Fibroblast of pulmonary artery (primary cell): ENCODE data around the gene MCRIP2.
"Not testable (repeated sequence)": the region's sequence is repeated elsewhere in the genome, so short reads cannot be mapped to it uniquely, and the experiment has no call there.

Experiments used
- DNase-seq: peaks from one replicate; pipeline ENCODE4 v3.0.0-alpha.2; 2010; ENCODE audit warnings: low read depth
- H3K4me3 ChIP-seq: replicated peaks from 2 replicates; pipeline ENCODE4 v1.5.1; 2011; ENCODE audit warnings: low read depth, mild to moderate bottlenecking, control low read depth, low read length, moderate library complexity
- CTCF ChIP-seq: IDR thresholded peaks from 2 replicates; pipeline ENCODE4 v1.5.1; 2011; ENCODE audit warnings: mild to moderate bottlenecking, control low read depth, low read length, inconsistent platforms; ENCODE audit errors: missing control alignments

MCRIP2 gene

GRCh38 chr16:595942-596735, 45.5 kb upstream of the MCRIP2 start:
- DNase-seq, result no peak
- no peak overlapping the region for H3K4me3 ChIP-seq
- TF ChIP-seq CTCF, result no peak

- no peak for TF ChIP-seq CTCF
- H3K4me3 ChIP-seq, result no peak overlapping the region
- no peak for DNase-seq
Observed at GRCh38 chr16:596736-597060, 44.9 kb upstream of the MCRIP2 start.

DNA sequence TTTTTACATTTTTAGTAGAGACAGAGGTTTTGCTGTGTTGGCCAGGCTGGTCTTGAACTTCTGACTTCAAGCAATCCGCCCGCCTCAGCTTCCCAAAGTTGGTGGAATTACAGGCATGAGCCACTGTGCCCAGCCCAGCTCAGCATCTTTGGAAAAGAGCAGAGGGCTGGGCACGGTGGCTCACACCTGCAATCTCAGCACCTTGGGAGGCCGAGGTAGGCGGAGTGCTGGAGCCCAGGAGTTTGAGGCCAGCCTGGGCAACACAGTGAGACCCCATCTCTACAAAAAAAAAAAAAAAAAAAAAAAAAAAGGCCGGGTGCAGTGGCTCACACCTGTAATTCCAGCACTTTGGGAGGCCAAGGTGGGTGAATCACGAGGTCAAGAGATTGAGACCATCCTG, 44.0 kb upstream of the MCRIP2 start:
- not testable (repeated sequence) for H3K4me3 ChIP-seq, DNase-seq

- no peak overlapping the region for H3K4me3 ChIP-seq
- TF ChIP-seq CTCF, result no peak
- no peak for DNase-seq
Observed at GRCh38 chr16:598823-599739, 42.5 kb upstream of the MCRIP2 start.

DNA sequence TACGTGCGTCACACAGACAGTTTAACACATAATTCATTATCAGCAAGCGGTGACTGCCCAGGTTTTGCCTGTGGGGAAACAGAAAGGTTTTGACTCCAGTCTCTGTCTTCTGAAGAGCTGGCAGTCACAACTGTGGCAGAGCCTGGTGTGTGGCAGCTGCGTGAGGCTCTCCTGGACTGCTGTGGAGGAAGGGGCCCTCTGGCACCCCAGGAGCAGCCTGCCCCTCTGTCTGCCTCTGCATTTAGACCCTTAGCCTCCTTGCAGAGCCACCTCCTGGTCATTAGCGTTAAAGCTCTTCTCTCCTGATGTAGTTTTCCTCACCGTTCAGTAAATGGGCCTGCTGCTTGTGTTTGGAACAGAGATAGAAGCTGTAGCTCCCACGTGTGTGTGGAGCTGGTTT, 40.8 kb upstream of the MCRIP2 start:
- no peak overlapping the region for H3K4me3 ChIP-seq
- peak; percentile 21 for DNase-seq
- TF ChIP-seq CTCF, result peak; percentile 33

DNA sequence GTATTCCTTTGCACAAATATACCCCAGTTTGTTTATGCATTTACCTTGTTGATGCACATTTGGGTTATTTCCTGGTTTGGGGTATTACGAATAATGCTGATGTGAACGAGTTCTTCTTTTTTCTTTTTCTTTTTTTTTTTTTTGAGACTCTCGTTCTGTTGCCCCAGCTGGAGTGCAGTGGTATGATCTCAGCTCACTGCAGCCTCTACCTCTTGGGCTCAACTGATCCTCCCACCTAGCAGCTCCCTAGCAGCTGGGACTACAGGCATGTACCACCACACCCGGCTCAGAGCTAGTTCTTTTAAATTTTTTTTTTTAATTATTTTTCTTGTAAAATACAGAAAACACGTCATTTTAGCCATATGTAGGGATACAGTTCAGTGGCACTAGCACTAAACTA, 37.7 kb upstream of the MCRIP2 start:
- DNase-seq, result no peak
- no peak overlapping the region for H3K4me3 ChIP-seq
- no peak for TF ChIP-seq CTCF

DNA sequence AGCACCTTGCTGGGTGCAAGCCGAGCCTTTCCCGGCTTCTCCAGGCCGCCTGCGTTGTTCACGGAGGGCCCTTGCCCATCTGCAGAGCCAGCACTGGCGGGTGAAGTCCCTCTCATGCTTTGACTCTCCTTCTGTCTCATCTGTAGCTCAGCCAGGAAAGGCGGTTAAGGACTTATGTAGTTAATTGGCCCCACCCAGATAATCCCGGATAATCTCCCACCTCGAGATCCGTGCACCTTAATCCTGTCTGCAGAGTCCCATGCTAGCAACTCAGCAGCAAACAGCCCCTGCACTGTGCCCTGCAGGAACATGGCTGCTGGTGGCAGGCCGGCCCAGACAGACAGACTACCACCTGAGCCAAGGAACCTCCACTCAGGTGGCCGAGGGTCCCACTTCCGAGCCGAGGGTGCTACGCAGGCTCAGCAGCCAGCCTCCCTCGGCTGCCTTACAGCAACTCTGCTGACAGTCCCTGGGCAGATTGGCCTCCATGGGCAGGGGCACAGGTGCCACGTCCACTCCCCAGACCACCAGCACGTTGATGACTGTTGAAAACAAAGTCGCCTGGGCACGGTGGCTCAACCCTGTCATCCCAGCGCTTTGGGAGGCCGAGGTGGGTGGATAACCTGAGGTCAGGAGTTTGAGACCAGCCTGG, 34.8 kb upstream of the MCRIP2 start:
- TF ChIP-seq CTCF, result no peak
- H3K4me3 ChIP-seq, result no peak overlapping the region
- DNase-seq, result no peak
